IMR-90 (cell line): ENCODE data around the gene TLDC2.

Source experiments
- CTCF ChIP-seq: conservative IDR thresholded peaks from 2 replicates; pipeline ENCODE4 v1.5.1; 2012; ENCODE audit warnings: mild to moderate bottlenecking, low read depth, low read length, improper control_type of control experiment
- MAFK ChIP-seq: IDR thresholded peaks from 2 replicates; pipeline ENCODE4 v1.6.1; 2012; ENCODE audit warnings: low read depth, low read length, improper control_type of control experiment
- MXI1 ChIP-seq: IDR thresholded peaks from 2 replicates; pipeline ENCODE4 v1.6.1; 2012; ENCODE audit warnings: low read depth, mild to moderate bottlenecking, low read length, moderate library complexity, borderline replicate concordance
- POLR2A ChIP-seq: IDR thresholded peaks from 2 replicates; pipeline ENCODE4 v1.6.1; 2012; ENCODE audit warnings: mild to moderate bottlenecking, low read depth, low read length
- RFX5 ChIP-seq: IDR thresholded peaks from 2 replicates; pipeline ENCODE4 v1.8.0; 2012; ENCODE audit warnings: low read depth, mild to moderate bottlenecking, low read length, moderate library complexity

GRCh38 chr20:36917240-36917639 lies 41.3 kb downstream of the TLDC2 start:
- TF ChIP-seq POLR2A (no peak), MXI1 (no peak), MAFK (no peak), RFX5 (no peak), CTCF (no peak)
